IMR-90 (cell line): ENCODE data around the gene IL17REL.

Experiments used
- CTCF ChIP-seq: conservative IDR thresholded peaks from 2 replicates; pipeline ENCODE4 v1.5.1; 2012; ENCODE audit warnings: mild to moderate bottlenecking, low read depth, low read length, improper control_type of control experiment
- POLR2A ChIP-seq: IDR thresholded peaks from 2 replicates; pipeline ENCODE4 v1.6.1; 2012; ENCODE audit warnings: mild to moderate bottlenecking, low read depth, low read length
- RCOR1 ChIP-seq: IDR thresholded peaks from 2 replicates; pipeline ENCODE4 v1.6.1; 2012; ENCODE audit warnings: mild to moderate bottlenecking, low read length, improper control_type of control experiment; ENCODE audit not compliant: insufficient replicate concordance
- SMC3 ChIP-seq: fragments of 150-350 bp; IDR thresholded peaks from 2 replicates; pipeline ENCODE4 v1.6.1; 2016; ENCODE audit warnings: low read depth, mild to moderate bottlenecking, antibody characterized with exemption, low read length, moderate library complexity

- TF ChIP-seq CTCF (no peak), POLR2A (no peak), RCOR1 (no peak), SMC3 (no peak)
These were observed 49.3 kb upstream of the IL17REL start for GRCh38 chr22:50061824-50062355.
